Spinal cord (tissue), 10 donors: ENCODE measurements around the gene GBGT1. TPM values are rescaled to one million over a fixed set of nuclear protein-coding genes. Genes with fewer than 3 reads are reported as not detected.

ENCODE experiments used
- DNase-seq, 6 donors: peaks; one replicate each; pipeline versions ENCODE4 v3.0.0 to v3.0.0-alpha.2; 2013 to 2015; ENCODE audit warnings: low spot score in 6 of 6, low read depth in 4 of 6
- H3K27ac ChIP-seq: one replicate; pipeline ENCODE4 v1.5.1; 2013; ENCODE audit warnings: low read depth, low read length, control low read depth
- H3K27me3 ChIP-seq: one replicate; pipeline ENCODE4 v1.6.1; 2013; ENCODE audit warnings: low read length; ENCODE audit not compliant: control insufficient read depth, insufficient read depth
- H3K36me3 ChIP-seq: one replicate; pipeline ENCODE4 v1.6.1; 2013; ENCODE audit warnings: low read length; ENCODE audit not compliant: control insufficient read depth, insufficient read depth
- H3K4me1 ChIP-seq: one replicate; pipeline ENCODE4 v1.6.1; 2013; ENCODE audit warnings: low read length; ENCODE audit not compliant: control insufficient read depth, insufficient read depth
- H3K4me3 ChIP-seq: one replicate; pipeline ENCODE4 v1.5.1; 2013; ENCODE audit warnings: low read depth, low read length, control low read depth
- H3K9me3 ChIP-seq: one replicate; pipeline ENCODE4 v1.6.1; 2013; ENCODE audit warnings: low read length; ENCODE audit not compliant: control insufficient read depth, insufficient read depth
- WGBS: methylation state at CpG from one replicate; pipeline ENCODE4 v1.1.5; 2013; ENCODE audit warnings: missing lambda C conversion rate; ENCODE audit not compliant: insufficient coverage; 5-methylcytosine and 5-hydroxymethylcytosine counted together
- polyA plus RNA-seq, 2 donors: library from polyadenylated mRNA; unstranded; fragments of 120-200 nt; gene quantifications; one replicate each; pipeline ENCODE4 v1.2.1, GENCODE V29; 2013; ENCODE audit not compliant: insufficient read length in 2 of 2
- total RNA-seq, 2 donors: library from RNA; depleted of rRNA in 1 of 2; stranded (reverse); fragments of 120-200 nt in 1 of 2; fragments of >200 nt in 1 of 2; gene quantifications; one replicate each; pipeline versions ENCODE4 v1.2.3 to v1.2.4, GENCODE V29; 2013 to 2014
- donor health status: healthy.

GBGT1 gene
- total and polyA plus RNA-seq, 4 donors = 3.9 to 8.6 (median 6.0) TPM

DNA sequence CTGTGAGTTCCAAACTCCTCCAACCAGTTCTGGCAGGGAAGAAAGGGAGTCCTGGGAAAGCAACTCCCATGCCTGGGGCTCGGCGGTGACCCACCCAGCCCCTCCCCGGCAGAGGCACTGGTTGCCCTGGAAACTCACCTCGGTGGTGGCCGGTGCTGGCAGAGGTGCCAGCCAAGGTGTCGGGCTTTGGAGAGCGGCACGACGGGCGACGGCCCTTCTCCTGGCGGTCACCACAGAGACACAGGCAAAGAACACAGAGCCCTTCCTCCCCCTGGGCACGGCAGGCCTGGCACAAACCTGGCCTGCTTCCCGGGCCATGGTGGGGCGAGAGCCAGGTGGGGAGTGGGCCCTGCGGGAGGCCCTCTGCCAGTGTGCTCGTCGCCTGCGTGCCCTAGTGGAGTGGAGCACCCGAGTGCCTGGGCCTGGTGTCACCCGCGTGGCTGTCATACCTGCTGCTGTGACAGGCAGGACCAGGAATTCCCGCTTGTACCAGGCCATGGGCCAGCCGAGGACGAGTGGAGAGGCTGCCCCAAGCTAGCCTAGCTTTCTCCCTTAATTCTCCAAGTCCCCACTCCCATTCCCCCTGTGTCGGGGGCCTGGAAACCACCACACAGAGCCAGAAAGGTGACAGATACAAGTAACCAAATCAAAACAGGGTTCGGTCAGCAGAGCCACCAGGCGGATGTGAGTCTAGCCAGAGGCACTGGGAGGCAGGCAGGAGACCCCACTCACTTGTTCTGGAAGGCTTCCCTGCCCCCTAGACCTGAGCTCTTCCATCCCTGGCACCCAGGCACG is 34.5 kb downstream of the GBGT1 start:
- H3K36me3 ChIP-seq = peaks cover 61% of the 10 kb centered on the region
- peak in 2 of 6 donors; percentile 34 to 71 for DNase-seq
- H3K27ac ChIP-seq = peak overlapping the region; percentile 61
- WGBS = 43% methylated on average over 29 of the region's 29 CpGs
- H3K27me3 ChIP-seq = no peaks in the 10 kb centered on the region
- H3K9me3 ChIP-seq = no peaks in the 10 kb centered on the region
- H3K4me3 ChIP-seq = no peak overlapping the region
- peaks cover 75% of the 10 kb centered on the region for H3K4me1 ChIP-seq

DNA sequence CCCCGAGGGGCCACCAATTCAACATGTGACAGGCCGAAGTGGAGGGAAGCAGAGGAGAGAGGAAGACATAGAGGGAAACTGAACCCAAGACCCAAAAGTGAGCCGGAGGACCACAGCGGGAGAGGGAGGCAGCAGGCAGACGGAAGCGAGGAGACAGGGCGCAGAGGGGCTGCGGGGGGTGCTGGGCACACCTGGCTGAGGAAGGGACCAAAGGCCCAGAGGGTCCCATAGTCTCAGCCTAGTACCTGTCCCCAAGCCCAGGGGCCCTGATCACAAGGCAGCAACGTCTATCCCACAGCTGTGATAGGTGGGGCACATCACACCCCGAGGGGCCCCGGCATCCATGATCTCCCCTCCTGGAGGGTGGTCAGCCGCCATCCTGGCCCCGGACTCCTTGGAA is 35.6 kb downstream of the GBGT1 start:
- Histone ChIP-seq H3K27ac (peak overlapping the region; percentile 52), H3K4me1 (peaks cover 67% of the 10 kb centered on the region), H3K4me3 (no peak overlapping the region), H3K27me3 (no peaks in the 10 kb centered on the region), H3K9me3 (no peaks in the 10 kb centered on the region), H3K36me3 (peaks cover 56% of the 10 kb centered on the region)
- no peak for DNase-seq
- WGBS = 82% methylated on average over 12 of the region's 13 CpGs

DNA sequence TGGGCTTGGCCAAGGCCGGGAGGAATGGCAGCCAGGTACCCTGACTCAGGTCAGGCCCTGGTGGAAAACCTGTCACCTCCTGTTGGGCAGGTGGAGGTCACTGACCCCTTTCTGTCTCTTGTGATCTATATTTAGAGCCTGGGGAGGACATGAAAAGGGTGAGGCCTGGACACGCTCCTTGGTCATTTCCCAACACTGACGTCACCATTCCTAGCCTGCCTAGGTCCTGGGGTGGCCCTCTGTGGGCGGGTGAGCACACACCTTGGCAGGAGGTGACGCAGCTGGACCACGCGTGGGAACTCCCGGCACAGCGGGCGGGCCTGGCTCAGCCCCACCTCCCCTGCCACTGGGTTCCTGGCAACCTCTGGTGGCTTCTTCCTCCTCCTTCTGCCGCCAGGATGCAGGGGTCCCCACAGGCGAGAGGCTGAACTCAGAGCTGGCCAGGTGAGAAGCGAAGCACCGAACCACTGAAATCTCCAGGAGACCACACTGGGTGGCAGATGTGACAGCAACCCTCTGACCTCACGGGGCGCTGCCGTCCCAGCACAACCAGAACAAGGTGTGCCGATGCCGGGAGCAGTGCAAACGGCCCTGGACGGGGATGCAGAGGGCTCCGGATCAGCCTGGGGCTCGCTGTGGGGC is 36.3 kb downstream of the GBGT1 start:
- Histone ChIP-seq H3K36me3 (peaks cover 54% of the 10 kb centered on the region), H3K27me3 (no peaks in the 10 kb centered on the region), H3K9me3 (no peaks in the 10 kb centered on the region), H3K4me1 (peaks cover 62% of the 10 kb centered on the region), H3K4me3 (no peak overlapping the region), H3K27ac (no peak overlapping the region)
- 88% methylated on average over 23 of the region's 23 CpGs for WGBS
- no peak for DNase-seq

DNA sequence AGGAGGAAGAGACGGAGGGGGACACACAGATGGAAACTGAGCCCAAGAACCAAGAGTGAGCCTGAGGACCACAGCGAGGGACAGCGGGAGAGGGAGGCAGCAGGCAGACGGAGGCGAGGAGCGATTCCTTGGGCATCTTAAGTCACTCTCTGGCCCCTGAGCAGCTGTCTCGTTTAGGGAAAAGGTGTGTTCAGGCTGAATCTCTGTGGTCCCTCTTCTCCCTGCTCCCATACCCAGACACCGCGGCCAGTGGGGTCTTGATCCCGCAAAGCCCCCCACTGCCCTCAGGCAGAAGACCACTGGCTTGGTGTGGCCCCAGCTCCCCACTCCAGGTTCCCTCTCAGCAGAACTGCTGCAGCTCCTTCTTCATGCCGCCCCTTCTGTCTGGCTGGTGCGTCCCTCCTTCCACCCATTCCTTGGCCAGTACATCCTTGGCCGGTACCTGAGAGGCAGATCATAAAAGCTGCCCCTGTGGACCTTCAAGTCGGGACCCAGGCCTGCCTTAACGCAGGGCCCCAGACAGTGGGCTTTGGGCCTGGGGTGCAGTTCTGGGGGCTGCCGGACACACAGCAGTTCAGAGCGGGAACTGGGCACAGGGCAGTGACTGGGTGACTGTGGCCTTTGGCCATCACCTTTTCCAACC is 36.9 kb downstream of the GBGT1 start:
- WGBS = 80% methylated on average over 17 of the region's 17 CpGs
- no peaks in the 10 kb centered on the region for H3K9me3 ChIP-seq
- peak overlapping the region; percentile 43 for H3K27ac ChIP-seq
- H3K4me1 ChIP-seq = peaks cover 58% of the 10 kb centered on the region
- H3K36me3 ChIP-seq = peaks cover 48% of the 10 kb centered on the region
- no peaks in the 10 kb centered on the region for H3K27me3 ChIP-seq
- DNase-seq = no peak
- no peak overlapping the region for H3K4me3 ChIP-seq

DNA sequence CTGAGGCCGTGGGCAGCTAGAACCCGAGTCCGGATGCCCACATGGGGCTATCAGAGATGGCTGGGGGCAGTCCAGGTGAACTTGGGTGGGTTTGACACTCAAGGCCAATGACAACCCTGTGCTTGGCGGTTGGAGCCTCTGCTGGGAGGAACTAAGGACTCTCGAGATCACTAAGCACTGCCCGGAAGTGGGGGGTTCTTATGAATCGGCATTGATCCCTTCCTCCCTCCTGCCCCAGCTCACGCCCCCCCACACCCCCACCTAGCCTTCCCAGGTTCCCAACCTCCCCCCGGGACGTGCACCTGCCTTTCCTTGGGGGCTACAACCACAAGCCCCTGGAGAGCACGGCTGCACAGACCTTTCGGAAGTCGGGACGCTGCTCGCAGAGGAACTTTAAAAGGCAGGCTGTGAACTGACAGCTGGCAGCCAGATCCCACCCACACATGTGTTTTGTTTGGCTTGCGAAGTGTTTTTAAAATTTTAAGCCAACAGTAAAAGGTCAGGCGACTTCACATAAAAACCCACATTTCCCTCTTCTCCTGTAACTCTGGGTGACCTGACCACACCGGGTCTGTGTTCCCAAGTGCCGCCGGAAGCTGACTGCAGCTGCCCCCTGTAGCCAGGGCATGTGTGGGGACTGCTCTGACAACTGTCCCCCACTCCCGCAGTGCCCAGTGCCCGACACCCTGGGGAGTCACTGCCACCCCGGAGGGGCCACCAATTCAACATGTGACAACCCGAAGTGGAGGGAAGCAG is 37.6 kb downstream of the GBGT1 start:
- Histone ChIP-seq H3K4me1 (peaks cover 56% of the 10 kb centered on the region), H3K9me3 (no peaks in the 10 kb centered on the region), H3K36me3 (peaks cover 43% of the 10 kb centered on the region), H3K27me3 (no peaks in the 10 kb centered on the region), H3K27ac (peak overlapping the region; percentile 43), H3K4me3 (no peak overlapping the region)
- DNase-seq = peak in 1 of 6 donors; percentile 63
- 79% methylated on average over 12 of the region's 24 CpGs for WGBS

DNA sequence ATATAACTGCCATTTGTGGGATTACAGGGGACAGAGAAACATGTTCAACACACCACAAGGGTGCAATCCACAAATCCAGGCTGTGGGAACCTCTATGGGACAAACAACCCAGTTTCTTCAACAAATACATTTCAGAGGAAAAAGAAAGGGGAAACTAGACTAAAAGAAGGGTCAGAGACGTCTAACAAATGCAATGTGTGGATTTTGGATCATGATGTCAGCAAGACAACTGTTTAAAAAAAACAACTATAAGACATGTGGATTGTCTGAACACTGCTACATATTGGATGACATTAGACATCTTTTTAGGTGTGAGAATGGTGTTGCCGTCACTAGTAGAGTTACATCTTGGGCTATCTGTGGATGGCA is 38.8 kb downstream of the GBGT1 start:
- no peak overlapping the region for H3K4me3 ChIP-seq
- peaks cover 59% of the 10 kb centered on the region for H3K4me1 ChIP-seq
- no peak for DNase-seq
- H3K36me3 ChIP-seq = peaks cover 37% of the 10 kb centered on the region
- H3K27me3 ChIP-seq = no peaks in the 10 kb centered on the region
- H3K9me3 ChIP-seq = no peaks in the 10 kb centered on the region
- WGBS = 100% methylated on average over 1 of the region's 2 CpGs
- H3K27ac ChIP-seq = no peak overlapping the region

DNA sequence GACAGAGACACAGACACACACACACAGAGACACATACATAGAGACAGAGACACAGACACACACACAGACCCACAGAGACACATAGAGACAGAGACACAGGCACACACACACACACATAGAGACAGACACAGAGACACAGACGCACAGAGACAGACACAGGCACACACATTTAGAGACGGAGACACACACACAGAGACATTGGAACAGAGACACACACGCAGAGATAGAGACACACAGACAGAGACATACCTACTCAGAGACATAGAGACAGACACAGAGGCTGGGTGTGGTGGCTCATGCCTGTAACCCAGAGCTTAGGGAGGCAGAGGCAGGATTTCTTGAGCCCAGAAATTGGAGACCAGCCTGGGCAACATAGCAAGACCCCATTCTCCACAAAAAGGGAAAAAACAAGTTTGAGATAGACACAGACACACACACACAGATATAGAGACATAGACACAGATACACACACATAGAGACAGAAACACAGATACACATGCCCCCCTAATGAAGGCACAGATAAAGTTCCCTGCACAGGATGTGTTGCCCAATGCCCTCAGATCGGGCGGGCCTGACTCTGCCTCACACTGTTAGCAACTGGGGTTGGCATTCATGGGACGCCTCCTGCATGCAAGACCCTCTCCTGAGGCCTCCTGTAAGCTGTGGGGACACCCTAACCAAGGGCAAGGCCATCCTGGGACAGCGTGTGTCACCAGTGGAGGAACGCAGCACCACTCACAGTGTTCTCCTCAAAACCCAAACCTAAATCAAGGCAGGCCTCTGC is 39.4 kb downstream of the GBGT1 start:
- no peak overlapping the region for H3K27ac ChIP-seq
- 98% methylated on average over 8 of the region's 8 CpGs for WGBS

DNA sequence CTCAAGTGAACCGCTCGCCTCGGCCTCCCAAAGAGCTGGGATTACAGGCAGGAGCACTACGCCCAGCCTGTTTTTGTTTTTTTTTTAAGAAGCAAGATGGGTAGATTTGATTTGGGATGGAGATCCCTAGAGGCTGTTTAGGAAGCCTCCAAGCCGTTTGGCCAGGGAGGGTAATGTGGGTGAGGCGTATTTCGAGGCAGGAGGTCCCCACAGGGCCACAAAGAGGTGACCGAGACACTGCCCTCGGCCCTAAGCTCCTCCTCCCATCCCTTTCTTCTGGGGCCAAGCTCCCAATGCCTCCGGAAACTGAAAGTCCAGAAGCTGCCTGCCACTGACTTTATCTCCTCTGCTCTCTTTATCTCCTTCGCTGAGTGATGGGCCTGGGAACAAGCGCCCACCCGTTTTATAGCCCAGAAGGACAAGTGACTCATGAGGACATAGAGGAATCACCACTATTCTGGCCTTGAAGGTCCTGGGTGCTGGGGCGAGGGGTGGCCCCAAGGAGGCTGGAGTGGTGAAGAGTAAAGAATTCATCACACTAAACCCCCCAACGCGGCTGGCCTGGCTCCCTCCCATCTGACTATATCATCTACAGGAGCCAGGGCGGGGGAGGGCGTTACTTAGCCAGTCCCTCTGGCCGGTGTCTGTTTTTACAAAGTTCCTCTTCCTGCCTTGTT is 40.6 kb downstream of the GBGT1 start:
- WGBS = 53% methylated on average over 13 of the region's 19 CpGs
- Histone ChIP-seq H3K4me3 (no peak overlapping the region), H3K36me3 (peaks cover 29% of the 10 kb centered on the region), H3K27ac (no peak overlapping the region), H3K9me3 (no peaks in the 10 kb centered on the region), H3K27me3 (no peaks in the 10 kb centered on the region), H3K4me1 (peaks cover 61% of the 10 kb centered on the region)
- no peak for DNase-seq

More for the DNA sequence above, 39.4 kb downstream of the GBGT1 start:
- Histone ChIP-seq H3K9me3 (no peaks in the 10 kb centered on the region), H3K36me3 (peaks cover 35% of the 10 kb centered on the region), H3K27me3 (no peaks in the 10 kb centered on the region), H3K4me1 (peaks cover 61% of the 10 kb centered on the region), H3K4me3 (no peak overlapping the region)
- DNase-seq = no peak
